Trophoblast cell (in vitro differentiated cells and primary cell): ENCODE results near the gene C3orf49.

Source experiments
- DNase-seq, 2 donors: peaks; one replicate each; pipeline ENCODE4 v3.0.0-alpha.2; 2016
- H2AFZ ChIP-seq: 2 replicates; pipeline ENCODE4 v1.6.1; 2013; ENCODE audit warnings: low read length, moderate library complexity, mild to moderate bottlenecking; ENCODE audit not compliant: insufficient read depth, poor library complexity
- H2AK5ac ChIP-seq: 2 replicates; pipeline ENCODE4 v1.6.1; 2013; ENCODE audit warnings: mild to moderate bottlenecking, low read length
- H2BK120ac ChIP-seq: 2 replicates; pipeline ENCODE4 v1.6.1; 2013; ENCODE audit warnings: low read length, mild to moderate bottlenecking, moderate library complexity; ENCODE audit not compliant: insufficient read depth, poor library complexity
- H2BK12ac ChIP-seq: 2 replicates; pipeline ENCODE4 v1.6.1; 2013; ENCODE audit warnings: mild to moderate bottlenecking, low read length, moderate library complexity
- H2BK5ac ChIP-seq: 2 replicates; pipeline ENCODE4 v1.6.1; 2013; ENCODE audit warnings: low read length, low read depth, moderate library complexity, mild to moderate bottlenecking; ENCODE audit not compliant: poor library complexity
- H3K14ac ChIP-seq: 2 replicates; pipeline ENCODE4 v1.6.1; 2013; ENCODE audit warnings: mild to moderate bottlenecking, low read length
- H3K18ac ChIP-seq: 2 replicates; pipeline ENCODE4 v1.6.1; 2013; ENCODE audit warnings: mild to moderate bottlenecking, low read length
- H3K23ac ChIP-seq: 2 replicates; pipeline ENCODE4 v1.6.1; 2013; ENCODE audit warnings: low read length
- H3K27ac ChIP-seq: 2 replicates; pipeline ENCODE4 v1.5.1; 2013; ENCODE audit warnings: low read depth, mild to moderate bottlenecking, inconsistent platforms, low read length, moderate library complexity
- H3K27me3 ChIP-seq: 2 replicates; pipeline ENCODE4 v1.6.1; 2013; ENCODE audit warnings: inconsistent platforms, mild to moderate bottlenecking, low read length, moderate library complexity; ENCODE audit not compliant: insufficient read depth
- H3K36me3 ChIP-seq, 2 experiments: 1 replicate in 1 of 2; 2 replicates in 1 of 2; pipeline ENCODE4 v1.6.1; 2013; ENCODE audit warnings: low read length in 2 of 2, mild to moderate bottlenecking in 2 of 2, moderate library complexity in 1 of 2; ENCODE audit not compliant: insufficient read depth in 2 of 2, control insufficient read depth in 1 of 2
- H3K4ac ChIP-seq: 2 replicates; pipeline ENCODE4 v1.6.1; 2013; ENCODE audit warnings: low read depth, mild to moderate bottlenecking, low read length, moderate library complexity
- H3K4me1 ChIP-seq, 2 experiments: 1 replicate in 1 of 2; 2 replicates in 1 of 2; pipeline ENCODE4 v1.6.1; 2013; ENCODE audit warnings: low read length in 2 of 2, mild to moderate bottlenecking in 2 of 2, moderate library complexity in 1 of 2; ENCODE audit not compliant: insufficient read depth in 2 of 2, control insufficient read depth in 1 of 2
- H3K4me2 ChIP-seq: 2 replicates; pipeline ENCODE4 v1.6.1; 2013; ENCODE audit warnings: inconsistent platforms, mild to moderate bottlenecking, low read length, moderate library complexity
- H3K4me3 ChIP-seq: 2 replicates; pipeline ENCODE4 v1.5.1; 2013; ENCODE audit warnings: mild to moderate bottlenecking, low read depth, low read length, inconsistent platforms
- H3K79me1 ChIP-seq: one replicate; pipeline ENCODE4 v1.6.1; 2013; ENCODE audit warnings: low read length
- H3K79me2 ChIP-seq: 2 replicates; pipeline ENCODE4 v1.6.1; 2013; ENCODE audit warnings: low read length, mild to moderate bottlenecking; ENCODE audit not compliant: control insufficient read depth, insufficient read depth, poor library complexity
- H3K9ac ChIP-seq: 2 replicates; pipeline ENCODE4 v1.6.1; 2013; ENCODE audit warnings: mild to moderate bottlenecking, low read length
- H3K9me3 ChIP-seq: 2 replicates; pipeline ENCODE4 v1.6.1; 2013; ENCODE audit warnings: low read depth, mild to moderate bottlenecking, control low read depth, inconsistent platforms, low read length; ENCODE audit not compliant: insufficient read depth
- H4K12ac ChIP-seq: 2 replicates; pipeline ENCODE4 v1.6.1; 2013; ENCODE audit warnings: low read depth, mild to moderate bottlenecking, low read length, moderate library complexity
- H4K8ac ChIP-seq: 2 replicates; pipeline ENCODE4 v1.6.1; 2013; ENCODE audit warnings: low read depth, mild to moderate bottlenecking, low read length, moderate library complexity
- H4K91ac ChIP-seq: one replicate; pipeline ENCODE4 v1.6.1; 2013; ENCODE audit warnings: low read depth, mild to moderate bottlenecking, low read length, moderate library complexity
- WGBS: extraction: QIAGEN DNeasy Blood & Tissue Kit; methylation state at CpG from one replicate; pipeline ENCODE4 v1.1.7; 2013; ENCODE audit warnings: missing lambda C conversion rate; ENCODE audit not compliant: insufficient read length, insufficient coverage; ENCODE audit errors: extremely low coverage; 5-methylcytosine and 5-hydroxymethylcytosine counted together

The C3orf49 gene

GRCh38 chr3:63830526-63830925 lies 11.4 kb downstream of the C3orf49 start:
- Histone ChIP-seq H2BK12ac (no peak overlapping the region), H3K9ac (no peak overlapping the region), H4K12ac (no peak overlapping the region), H3K18ac (no peak overlapping the region), H3K36me3 (peaks cover 7 to 9% of the 10 kb centered on the region in 2 experiments), H2AK5ac (no peak overlapping the region), H4K91ac (no peak overlapping the region), H3K27ac (no peak overlapping the region), H3K23ac (no peak overlapping the region), H3K27me3 (no peaks in the 10 kb centered on the region), H3K79me1 (no peaks in the 10 kb centered on the region), H2BK120ac (no peak overlapping the region), H3K79me2 (no peaks in the 10 kb centered on the region), H3K14ac (no peak overlapping the region), H4K8ac (no peak overlapping the region), H3K4me1 (no peaks in the 10 kb centered on the region), H2BK5ac (no peak overlapping the region), H3K9me3 (no peaks in the 10 kb centered on the region), H3K4me2 (no peak overlapping the region), H3K4ac (no peak overlapping the region), H2AFZ (no peak overlapping the region), H3K4me3 (no peak overlapping the region)
- no peak for DNase-seq
- no CpG with 5 or more reads among the region's 6 CpGs for WGBS

DNA sequence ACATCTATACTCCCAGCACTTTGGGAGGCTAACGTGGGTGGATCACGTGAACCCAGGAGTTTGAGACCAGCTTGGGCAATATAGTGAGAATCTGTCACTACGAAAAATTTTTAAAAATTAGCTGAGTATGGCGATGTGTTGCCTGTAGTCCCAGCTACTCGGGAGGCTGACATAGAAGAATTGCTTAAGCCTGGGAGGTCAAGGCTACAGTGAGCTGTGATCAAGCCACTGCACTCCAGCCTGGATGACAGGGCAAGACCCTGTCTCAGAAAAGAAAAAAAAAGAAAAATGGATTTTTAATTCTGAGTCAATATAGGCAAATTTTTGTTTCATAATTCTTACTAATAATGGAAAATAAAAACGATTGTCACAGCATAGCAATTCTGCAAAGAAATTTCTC lies 13.3 kb downstream of the C3orf49 start:
- no peaks in the 10 kb centered on the region for H3K79me2 ChIP-seq
- no peaks in the 10 kb centered on the region for H3K4me1 ChIP-seq
- H3K4me3 ChIP-seq, result no peak overlapping the region
- no peak overlapping the region for H3K27ac ChIP-seq
- H3K79me1 ChIP-seq, result no peaks in the 10 kb centered on the region
- H2BK12ac ChIP-seq, result no peak overlapping the region
- H3K14ac ChIP-seq, result no peak overlapping the region
- no CpG with 5 or more reads among the region's 6 CpGs for WGBS
- no peak overlapping the region for H2BK5ac ChIP-seq
- no peaks in the 10 kb centered on the region for H3K27me3 ChIP-seq
- H3K4me2 ChIP-seq, result no peak overlapping the region
- H3K4ac ChIP-seq, result no peak overlapping the region
- H4K91ac ChIP-seq, result no peak overlapping the region
- no peak overlapping the region for H2AK5ac ChIP-seq
- no peak overlapping the region for H3K9ac ChIP-seq
- H2BK120ac ChIP-seq, result no peak overlapping the region
- no peak overlapping the region for H4K12ac ChIP-seq
- H3K18ac ChIP-seq, result no peak overlapping the region
- no peaks in the 10 kb centered on the region for H3K9me3 ChIP-seq
- H4K8ac ChIP-seq, result no peak overlapping the region
- H3K36me3 ChIP-seq, result peaks cover 7 to 9% of the 10 kb centered on the region in 2 experiments
- H3K23ac ChIP-seq, result no peak overlapping the region
- no peak overlapping the region for H2AFZ ChIP-seq
- no peak for DNase-seq

- H3K4ac ChIP-seq, result no peak overlapping the region
- no peaks in the 10 kb centered on the region for H3K36me3 ChIP-seq
- no CpG with 5 or more reads among the region's 1 CpG for WGBS
- no peaks in the 10 kb centered on the region for H3K27me3 ChIP-seq
- no peak overlapping the region for H2AK5ac ChIP-seq
- no peak for DNase-seq
- H2AFZ ChIP-seq, result no peak overlapping the region
- no peak overlapping the region for H3K27ac ChIP-seq
- peaks cover 13% of the 10 kb centered on the region for H3K79me1 ChIP-seq
- no peak overlapping the region for H3K23ac ChIP-seq
- H4K12ac ChIP-seq, result no peak overlapping the region
- no peak overlapping the region for H2BK12ac ChIP-seq
- no peak overlapping the region for H3K14ac ChIP-seq
- H3K9ac ChIP-seq, result no peak overlapping the region
- H3K9me3 ChIP-seq, result no peaks in the 10 kb centered on the region
- H4K91ac ChIP-seq, result no peak overlapping the region
- H3K4me3 ChIP-seq, result no peak overlapping the region
- H4K8ac ChIP-seq, result no peak overlapping the region
- no peak overlapping the region for H2BK5ac ChIP-seq
- H3K4me1 ChIP-seq, result peaks cover 9 to 11% of the 10 kb centered on the region in 2 experiments
- H3K79me2 ChIP-seq, result peaks cover 7% of the 10 kb centered on the region
- no peak overlapping the region for H2BK120ac ChIP-seq
- H3K18ac ChIP-seq, result no peak overlapping the region
- no peak overlapping the region for H3K4me2 ChIP-seq
Observed at GRCh38 chr3:63841704-63842103, 22.6 kb downstream of the C3orf49 start.

DNA sequence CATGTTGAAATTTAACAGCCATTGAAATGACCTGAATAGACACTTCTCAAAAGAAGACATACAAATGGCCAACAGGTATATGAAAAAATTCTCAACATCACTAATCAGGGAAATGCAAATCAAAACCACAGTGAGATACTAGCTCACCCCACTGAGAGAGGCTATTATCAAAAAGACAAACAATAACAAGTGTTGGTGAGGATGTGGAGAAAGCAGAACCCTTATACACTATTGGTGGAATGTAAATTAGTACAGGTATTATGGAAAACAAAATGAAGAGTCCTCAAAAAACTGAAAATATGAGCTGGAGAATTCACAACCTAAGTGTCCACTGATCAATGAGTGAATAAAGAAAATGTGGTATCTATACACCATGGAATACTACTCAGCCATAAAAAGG lies 23.0 kb downstream of the C3orf49 start:
- Histone ChIP-seq H3K27me3 (no peaks in the 10 kb centered on the region), H3K4ac (no peak overlapping the region), H2AFZ (no peak overlapping the region), H3K4me2 (no peak overlapping the region), H3K27ac (no peak overlapping the region), H2BK5ac (no peak overlapping the region), H3K36me3 (no peaks in the 10 kb centered on the region), H2AK5ac (no peak overlapping the region), H4K12ac (no peak overlapping the region), H4K8ac (no peak overlapping the region), H3K4me3 (no peak overlapping the region), H3K9ac (no peak overlapping the region), H3K18ac (no peak overlapping the region), H2BK120ac (no peak overlapping the region), H3K14ac (no peak overlapping the region), H2BK12ac (no peak overlapping the region), H3K23ac (no peak overlapping the region), H3K4me1 (peaks cover 11 to 14% of the 10 kb centered on the region in 2 experiments), H3K9me3 (no peaks in the 10 kb centered on the region), H4K91ac (no peak overlapping the region), H3K79me2 (peaks cover 9% of the 10 kb centered on the region), H3K79me1 (peaks cover 14% of the 10 kb centered on the region)
- no peak for DNase-seq
